ENCODE results near the gene PREB.

GRCh38 chr2:27143285-27143684 lies 8.8 kb upstream of the PREB start:
- TF ChIP-seq CTCF (IDR thresholded peaks at IDR 0.05) (no peak), POLR2A (IDR thresholded peaks at IDR 0.05) (no peak)
